ENCODE results near the gene RHBDL2.

GRCh38 chr1:38917772-38918171, 23.9 kb downstream of the RHBDL2 start:
- TF ChIP-seq CTCF (conservative IDR thresholded peaks at IDR 0.05; ENCODE audit: low read length) (no peak), EZH2phosphoT487 (IDR thresholded peaks at IDR 0.05; ENCODE audit: borderline replicate concordance) (no peak)

All from Loucy (cell line).